ENCODE measurements around the gene MYO18A.

MYO18A gene

GRCh38 chr17:29084541-29085146, 95.6 kb downstream of the MYO18A start:
- H3K27ac ChIP-seq (ENCODE audit: insufficient read depth, low read length, poor library complexity, severe bottlenecking) = no peak overlapping the region
- H3K36me3 ChIP-seq (ENCODE audit: control insufficient read depth, insufficient read depth, low read length) = peaks cover 92% of the 10 kb centered on the region
- DNase-seq = no peak

GRCh38 chr17:29080965-29081364, 99.2 kb downstream of the MYO18A start:
- peaks cover 82% of the 10 kb centered on the region for H3K36me3 ChIP-seq (ENCODE audit: control insufficient read depth, insufficient read depth, low read length)
- no peak for DNase-seq
- H3K27me3 ChIP-seq (replicated peaks; ENCODE audit: control insufficient read depth, insufficient read depth, low read length, poor library complexity, severe bottlenecking) = no peaks in the 10 kb centered on the region
- no peak overlapping the region for H3K4me3 ChIP-seq (ENCODE audit: insufficient read depth, low read depth, low read length, poor library complexity, severe bottlenecking)
- H3K9me3 ChIP-seq (ENCODE audit: control insufficient read depth, low read length) = no peaks in the 10 kb centered on the region
- no peaks in the 10 kb centered on the region for H3K4me1 ChIP-seq (ENCODE audit: control insufficient read depth, insufficient read depth, low read length, poor library complexity, severe bottlenecking)
- no peak overlapping the region for H3K27ac ChIP-seq (ENCODE audit: insufficient read depth, low read length, poor library complexity, severe bottlenecking)

More at GRCh38 chr17:29084541-29085146, 95.6 kb downstream of the MYO18A start:
- Histone ChIP-seq H3K4me1 (ENCODE audit: control insufficient read depth, insufficient read depth, low read length, poor library complexity, severe bottlenecking) (no peaks in the 10 kb centered on the region), H3K4me3 (ENCODE audit: insufficient read depth, low read depth, low read length, poor library complexity, severe bottlenecking) (no peak overlapping the region), H3K27me3 (replicated peaks; ENCODE audit: control insufficient read depth, insufficient read depth, low read length, poor library complexity, severe bottlenecking) (no peaks in the 10 kb centered on the region), H3K9me3 (ENCODE audit: control insufficient read depth, low read length) (no peaks in the 10 kb centered on the region)

- H3K36me3 ChIP-seq (ENCODE audit: control insufficient read depth, insufficient read depth, low read length) = peaks cover 76% of the 10 kb centered on the region
- no peak for DNase-seq
- no peak overlapping the region for H3K4me3 ChIP-seq (ENCODE audit: insufficient read depth, low read depth, low read length, poor library complexity, severe bottlenecking)
- no peaks in the 10 kb centered on the region for H3K9me3 ChIP-seq (ENCODE audit: control insufficient read depth, low read length)
- no peaks in the 10 kb centered on the region for H3K27me3 ChIP-seq (replicated peaks; ENCODE audit: control insufficient read depth, insufficient read depth, low read length, poor library complexity, severe bottlenecking)
- H3K4me1 ChIP-seq (ENCODE audit: control insufficient read depth, insufficient read depth, low read length, poor library complexity, severe bottlenecking) = no peaks in the 10 kb centered on the region
- H3K27ac ChIP-seq (ENCODE audit: insufficient read depth, low read length, poor library complexity, severe bottlenecking) = no peak overlapping the region
These were observed 99.9 kb downstream of the MYO18A start for GRCh38 chr17:29080323-29080722.

DNA sequence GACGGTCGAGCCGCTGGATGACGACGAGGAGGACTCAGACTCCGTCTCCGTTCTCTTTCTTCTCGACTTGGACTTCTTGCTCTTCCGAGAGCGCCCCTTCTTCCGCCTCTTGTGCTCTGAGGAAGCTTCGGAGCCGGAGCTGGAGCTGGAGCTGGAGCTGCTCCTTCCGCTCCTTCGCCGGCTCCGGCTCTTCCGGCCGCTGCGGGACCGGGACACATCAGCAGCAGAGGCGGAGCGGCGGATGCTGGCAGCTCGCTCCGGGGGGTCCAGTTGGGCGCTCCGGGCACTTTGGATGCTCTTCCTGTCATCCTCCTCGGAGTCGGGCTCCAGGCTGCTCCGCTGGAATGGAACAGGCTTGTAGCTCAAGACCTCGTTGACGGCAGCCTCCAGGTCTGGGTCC, 100.3 kb downstream of the MYO18A start:
- H3K27me3 ChIP-seq (replicated peaks; ENCODE audit: control insufficient read depth, insufficient read depth, low read length, poor library complexity, severe bottlenecking) = no peaks in the 10 kb centered on the region

GRCh38 chr17:29079433-29079832, 100.8 kb downstream of the MYO18A start:
- no peaks in the 10 kb centered on the region for H3K9me3 ChIP-seq (ENCODE audit: control insufficient read depth, low read length)
- no peaks in the 10 kb centered on the region for H3K4me1 ChIP-seq (ENCODE audit: control insufficient read depth, insufficient read depth, low read length, poor library complexity, severe bottlenecking)
- peaks cover 67% of the 10 kb centered on the region for H3K36me3 ChIP-seq (ENCODE audit: control insufficient read depth, insufficient read depth, low read length)
- no peaks in the 10 kb centered on the region for H3K27me3 ChIP-seq (replicated peaks; ENCODE audit: control insufficient read depth, insufficient read depth, low read length, poor library complexity, severe bottlenecking)
- no peak overlapping the region for H3K27ac ChIP-seq (ENCODE audit: insufficient read depth, low read length, poor library complexity, severe bottlenecking)
- DNase-seq = no peak
- no peak overlapping the region for H3K4me3 ChIP-seq (ENCODE audit: insufficient read depth, low read depth, low read length, poor library complexity, severe bottlenecking)

More for the DNA sequence above, 100.3 kb downstream of the MYO18A start:
- peaks cover 71% of the 10 kb centered on the region for H3K36me3 ChIP-seq (ENCODE audit: control insufficient read depth, insufficient read depth, low read length)
- no peak overlapping the region for H3K4me3 ChIP-seq (ENCODE audit: insufficient read depth, low read depth, low read length, poor library complexity, severe bottlenecking)
- no peaks in the 10 kb centered on the region for H3K4me1 ChIP-seq (ENCODE audit: control insufficient read depth, insufficient read depth, low read length, poor library complexity, severe bottlenecking)
- no peak for DNase-seq
- no peaks in the 10 kb centered on the region for H3K9me3 ChIP-seq (ENCODE audit: control insufficient read depth, low read length)
- H3K27ac ChIP-seq (ENCODE audit: insufficient read depth, low read length, poor library complexity, severe bottlenecking) = no peak overlapping the region

- peaks cover 57% of the 10 kb centered on the region for H3K36me3 ChIP-seq (ENCODE audit: control insufficient read depth, insufficient read depth, low read length)
- H3K27ac ChIP-seq (ENCODE audit: insufficient read depth, low read length, poor library complexity, severe bottlenecking) = no peak overlapping the region
These were observed 101.8 kb downstream of the MYO18A start for GRCh38 chr17:29078183-29079045.

DNA sequence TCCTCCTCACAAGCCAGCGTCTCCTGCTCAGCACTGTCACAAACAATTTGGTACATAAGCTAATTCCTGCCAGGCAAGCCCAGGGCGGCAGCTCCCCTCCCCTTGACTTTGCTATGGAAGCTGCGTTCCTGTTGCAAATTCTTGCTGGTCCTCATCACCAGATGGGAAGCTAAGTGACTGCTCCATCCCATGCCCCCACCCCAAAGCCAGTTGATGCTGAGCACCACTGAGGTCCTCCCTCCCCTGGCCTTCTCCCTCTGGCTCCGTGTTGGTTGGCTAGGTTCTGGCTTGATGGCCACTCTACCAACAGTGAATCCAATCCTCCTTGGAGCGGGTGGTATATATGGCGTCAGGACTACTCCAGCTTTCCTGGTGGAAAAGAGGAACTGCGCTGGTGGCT, 102.9 kb downstream of the MYO18A start:
- H3K27ac ChIP-seq (ENCODE audit: insufficient read depth, low read length, poor library complexity, severe bottlenecking) = no peak overlapping the region
- no peaks in the 10 kb centered on the region for H3K27me3 ChIP-seq (replicated peaks; ENCODE audit: control insufficient read depth, insufficient read depth, low read length, poor library complexity, severe bottlenecking)
- H3K9me3 ChIP-seq (ENCODE audit: control insufficient read depth, low read length) = no peaks in the 10 kb centered on the region
- H3K36me3 ChIP-seq (ENCODE audit: control insufficient read depth, insufficient read depth, low read length) = peaks cover 47% of the 10 kb centered on the region
- H3K4me3 ChIP-seq (ENCODE audit: insufficient read depth, low read depth, low read length, poor library complexity, severe bottlenecking) = no peak overlapping the region
- DNase-seq = no peak
- no peaks in the 10 kb centered on the region for H3K4me1 ChIP-seq (ENCODE audit: control insufficient read depth, insufficient read depth, low read length, poor library complexity, severe bottlenecking)

More at GRCh38 chr17:29078183-29079045, 101.8 kb downstream of the MYO18A start:
- no peaks in the 10 kb centered on the region for H3K27me3 ChIP-seq (replicated peaks; ENCODE audit: control insufficient read depth, insufficient read depth, low read length, poor library complexity, severe bottlenecking)
- no peak overlapping the region for H3K4me3 ChIP-seq (ENCODE audit: insufficient read depth, low read depth, low read length, poor library complexity, severe bottlenecking)
- no peaks in the 10 kb centered on the region for H3K4me1 ChIP-seq (ENCODE audit: control insufficient read depth, insufficient read depth, low read length, poor library complexity, severe bottlenecking)
- DNase-seq = no peak
- no peaks in the 10 kb centered on the region for H3K9me3 ChIP-seq (ENCODE audit: control insufficient read depth, low read length)

DNA sequence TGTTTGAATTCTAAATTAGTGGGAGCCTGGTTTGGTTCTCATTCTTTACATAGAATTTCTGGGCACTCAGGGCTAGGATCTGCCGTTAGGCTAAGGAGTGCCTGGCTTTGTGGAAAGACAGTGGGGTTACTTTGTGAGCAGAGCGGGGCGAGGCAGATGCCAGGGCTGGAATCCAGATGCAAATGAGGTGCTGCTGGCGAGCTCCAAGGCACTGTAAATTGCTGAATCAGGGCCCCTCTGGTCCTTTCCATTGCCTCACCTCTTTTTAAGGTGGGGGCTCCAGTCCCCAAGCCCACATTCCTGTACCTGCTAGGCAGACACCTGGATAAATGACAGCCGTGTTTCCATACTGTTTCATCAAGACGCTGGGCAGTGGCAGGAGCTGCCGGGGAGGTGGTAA, 103.5 kb downstream of the MYO18A start:
- Histone ChIP-seq H3K4me3 (ENCODE audit: insufficient read depth, low read depth, low read length, poor library complexity, severe bottlenecking) (no peak overlapping the region), H3K27me3 (replicated peaks; ENCODE audit: control insufficient read depth, insufficient read depth, low read length, poor library complexity, severe bottlenecking) (no peaks in the 10 kb centered on the region), H3K9me3 (ENCODE audit: control insufficient read depth, low read length) (no peaks in the 10 kb centered on the region), H3K27ac (ENCODE audit: insufficient read depth, low read length, poor library complexity, severe bottlenecking) (no peak overlapping the region), H3K4me1 (ENCODE audit: control insufficient read depth, insufficient read depth, low read length, poor library complexity, severe bottlenecking) (no peaks in the 10 kb centered on the region), H3K36me3 (ENCODE audit: control insufficient read depth, insufficient read depth, low read length) (peaks cover 41% of the 10 kb centered on the region)
- no peak for DNase-seq

GRCh38 chr17:29076087-29076486, 104.1 kb downstream of the MYO18A start:
- Histone ChIP-seq H3K36me3 (ENCODE audit: control insufficient read depth, insufficient read depth, low read length) (peaks cover 34% of the 10 kb centered on the region), H3K9me3 (ENCODE audit: control insufficient read depth, low read length) (no peaks in the 10 kb centered on the region), H3K4me1 (ENCODE audit: control insufficient read depth, insufficient read depth, low read length, poor library complexity, severe bottlenecking) (no peaks in the 10 kb centered on the region), H3K4me3 (ENCODE audit: insufficient read depth, low read depth, low read length, poor library complexity, severe bottlenecking) (no peak overlapping the region), H3K27me3 (replicated peaks; ENCODE audit: control insufficient read depth, insufficient read depth, low read length, poor library complexity, severe bottlenecking) (no peaks in the 10 kb centered on the region), H3K27ac (ENCODE audit: insufficient read depth, low read length, poor library complexity, severe bottlenecking) (no peak overlapping the region)
- no peak for DNase-seq

DNA sequence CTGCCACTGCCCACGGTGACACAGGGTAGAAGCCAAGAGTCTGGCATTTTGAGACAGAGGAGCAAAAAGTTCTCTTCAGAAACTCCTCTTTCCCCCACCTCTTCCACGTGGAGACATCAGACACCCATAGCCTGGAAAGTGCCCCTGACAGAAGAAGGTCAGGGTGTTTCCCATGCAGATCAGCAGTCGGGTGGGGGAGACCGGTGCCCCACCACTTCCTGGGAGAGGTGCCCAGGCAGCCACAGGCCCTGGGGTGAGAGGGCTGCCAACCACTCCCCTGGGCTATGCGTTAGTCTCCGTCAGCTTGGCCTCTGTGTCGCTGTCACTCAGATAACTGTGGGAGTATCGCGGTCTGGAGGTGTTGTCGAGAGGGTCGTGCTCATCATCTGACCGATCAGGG, 105.7 kb downstream of the MYO18A start:
- DNase-seq = no peak
- Histone ChIP-seq H3K36me3 (ENCODE audit: control insufficient read depth, insufficient read depth, low read length) (peaks cover 20% of the 10 kb centered on the region), H3K4me1 (ENCODE audit: control insufficient read depth, insufficient read depth, low read length, poor library complexity, severe bottlenecking) (no peaks in the 10 kb centered on the region), H3K4me3 (ENCODE audit: insufficient read depth, low read depth, low read length, poor library complexity, severe bottlenecking) (no peak overlapping the region), H3K9me3 (ENCODE audit: control insufficient read depth, low read length) (no peaks in the 10 kb centered on the region), H3K27me3 (replicated peaks; ENCODE audit: control insufficient read depth, insufficient read depth, low read length, poor library complexity, severe bottlenecking) (no peaks in the 10 kb centered on the region), H3K27ac (ENCODE audit: insufficient read depth, low read length, poor library complexity, severe bottlenecking) (no peak overlapping the region)
